Progenitor cell of endocrine pancreas (in vitro differentiated cells): ENCODE data around the gene TRIM63. TPM values are rescaled to one million over a fixed set of nuclear protein-coding genes. Genes with fewer than 3 reads are reported as not detected.

Experiments
- DNase-seq: peaks from one replicate; pipeline ENCODE4 v3.0.0; 2021; ENCODE audit warnings: low spot score; ENCODE audit not compliant: unreplicated experiment
- H3K27ac Mint-ChIP-seq: 2 replicates; pipeline ENCODE4 v1.8.0; 2021; ENCODE audit warnings: mild to moderate bottlenecking, moderate library complexity, mixed read lengths
- H3K27me3 Mint-ChIP-seq: 2 replicates; pipeline ENCODE4 v1.8.0; 2021; ENCODE audit warnings: mixed read lengths
- H3K36me3 Mint-ChIP-seq: 2 replicates; pipeline ENCODE4 v1.8.0; 2022; ENCODE audit warnings: mixed read lengths; ENCODE audit not compliant: insufficient read depth
- H3K4me1 Mint-ChIP-seq: 2 replicates; pipeline ENCODE4 v1.8.0; 2021; ENCODE audit warnings: low read depth, mixed read lengths
- H3K4me3 Mint-ChIP-seq: 2 replicates; pipeline ENCODE4 v1.8.0; 2021; ENCODE audit warnings: low read depth, mild to moderate bottlenecking, moderate library complexity, mixed read lengths
- H3K9me3 Mint-ChIP-seq: 2 replicates; pipeline ENCODE4 v1.8.0; 2021; ENCODE audit warnings: low read depth, mixed read lengths
- CTCF ChIP-seq: fragments of 200-600 bp; sonication (generic); IDR thresholded peaks from one replicate; pipeline ENCODE4 v1.5.0; 2021; ENCODE audit warnings: antibody characterized with exemption, mild to moderate bottlenecking; ENCODE audit not compliant: unreplicated experiment
- total RNA-seq: library from RNA; stranded (reverse); gene quantifications from 2 replicates; pipeline ENCODE4 v1.2.1, GENCODE V29; 2021

The TRIM63 gene
- total RNA-seq, 1 donor from 2014 or later: not detected

GRCh38 chr1:26079178-26079563 lies 11.7 kb upstream of the TRIM63 start:
- Mint-ChIP-seq H3K4me1 (peaks cover 22% of the 10 kb centered on the region), H3K9me3 (no peaks in the 10 kb centered on the region), H3K4me3 (no peak overlapping the region), H3K36me3 (no peaks in the 10 kb centered on the region), H3K27me3 (peaks cover 4% of the 10 kb centered on the region), H3K27ac (no peak overlapping the region)
- no peak for TF ChIP-seq CTCF
- DNase-seq: no peak

GRCh38 chr1:26078286-26079177 lies 11.1 kb upstream of the TRIM63 start:
- H3K4me1 Mint-ChIP-seq: peaks cover 22% of the 10 kb centered on the region
- no peaks in the 10 kb centered on the region for H3K9me3 Mint-ChIP-seq
- no peak overlapping the region for H3K4me3 Mint-ChIP-seq
- H3K27ac Mint-ChIP-seq: peak overlapping the region; percentile 26
- H3K36me3 Mint-ChIP-seq: no peaks in the 10 kb centered on the region
- no peak for TF ChIP-seq CTCF
- no peaks in the 10 kb centered on the region for H3K27me3 Mint-ChIP-seq
- DNase-seq: no peak

GRCh38 chr1:26077524-26077923 lies 10.1 kb upstream of the TRIM63 start:
- DNase-seq: no peak
- no peaks in the 10 kb centered on the region for H3K9me3 Mint-ChIP-seq
- no peak for TF ChIP-seq CTCF
- no peak overlapping the region for H3K27ac Mint-ChIP-seq
- no peaks in the 10 kb centered on the region for H3K36me3 Mint-ChIP-seq
- H3K4me3 Mint-ChIP-seq: no peak overlapping the region
- H3K27me3 Mint-ChIP-seq: no peaks in the 10 kb centered on the region
- peaks cover 22% of the 10 kb centered on the region for H3K4me1 Mint-ChIP-seq

- DNase-seq: no peak
- Mint-ChIP-seq H3K4me3 (no peak overlapping the region), H3K27ac (no peak overlapping the region), H3K36me3 (no peaks in the 10 kb centered on the region), H3K27me3 (peaks cover 9% of the 10 kb centered on the region), H3K4me1 (peaks cover 19% of the 10 kb centered on the region), H3K9me3 (no peaks in the 10 kb centered on the region)
- TF ChIP-seq CTCF: no peak
Observed at GRCh38 chr1:26075421-26076144, 8.2 kb upstream of the TRIM63 start.

- DNase-seq: no peak
- TF ChIP-seq CTCF: no peak
- no peak overlapping the region for H3K27ac Mint-ChIP-seq
- no peaks in the 10 kb centered on the region for H3K9me3 Mint-ChIP-seq
- H3K27me3 Mint-ChIP-seq: peaks cover 11% of the 10 kb centered on the region
- H3K4me3 Mint-ChIP-seq: no peak overlapping the region
- H3K36me3 Mint-ChIP-seq: no peaks in the 10 kb centered on the region
- H3K4me1 Mint-ChIP-seq: peaks cover 3% of the 10 kb centered on the region
Observed at GRCh38 chr1:26072305-26072704, 4.9 kb upstream of the TRIM63 start.
